Heart right ventricle (tissue), 16 donors: ENCODE data around the gene SLC39A6. TPM values are rescaled to one million over a fixed set of nuclear protein-coding genes. Genes with fewer than 3 reads are reported as not detected.

Source experiments
- ATAC-seq, 8 donors: fragments of 200-7000 bp; cut with Tn5 transposase; one replicate each; pipeline ENCODE4 v1.9.1; 2020; ENCODE audit warnings: mild to moderate bottlenecking in 8 of 8, moderate library complexity in 8 of 8, moderate number of reproducible peaks in 1 of 8
- DNase-seq, 2 donors: peaks; one replicate each; pipeline ENCODE4 v3.0.0-alpha.2; 2020
- H3K27ac ChIP-seq, 10 donors: fragments of 200-600 bp; sonication (generic) in 2 of 10; one replicate each; pipeline versions ENCODE4 v1.5.0 to v1.8.0; 2020 to 2022; ENCODE audit warnings: mild to moderate bottlenecking in 3 of 10
- H3K27me3 ChIP-seq, 7 donors: fragments of 200-600 bp; one replicate each; pipeline ENCODE4 v1.8.0; 2021 to 2022; ENCODE audit warnings: mild to moderate bottlenecking in 2 of 7
- H3K36me3 ChIP-seq, 9 donors: fragments of 200-600 bp; sonication (generic) in 1 of 9; one replicate each; pipeline versions ENCODE4 v1.5.0 to v1.8.0; 2020 to 2022; ENCODE audit warnings: mild to moderate bottlenecking in 2 of 9
- H3K4me1 ChIP-seq, 9 donors: fragments of 200-600 bp; sonication (generic) in 1 of 9; one replicate each; pipeline versions ENCODE4 v1.5.0 to v1.8.0; 2020 to 2022; ENCODE audit warnings: mild to moderate bottlenecking in 4 of 9
- H3K4me3 ChIP-seq, 10 donors: fragments of 200-600 bp; sonication (generic) in 2 of 10; one replicate each; pipeline versions ENCODE4 v1.5.0 to v1.8.0; 2020 to 2022; ENCODE audit warnings: mild to moderate bottlenecking in 7 of 10, moderate library complexity in 2 of 10
- H3K9me3 ChIP-seq, 11 donors: fragments of 200-600 bp in 10 of 11; sonication (generic) in 2 of 11; one replicate each; pipeline versions ENCODE4 v1.5.0 to v1.8.0; 2013 to 2022; ENCODE audit warnings: mild to moderate bottlenecking in 2 of 11, control low read depth in 1 of 11, moderate library complexity in 1 of 11
- CTCF ChIP-seq, 9 donors: fragments of 200-600 bp; sonication (generic) in 2 of 9; IDR thresholded peaks; one replicate each; pipeline versions ENCODE4 v1.5.0 to v1.8.0; 2021 to 2022; ENCODE audit warnings: antibody characterized with exemption in 9 of 9, mild to moderate bottlenecking in 5 of 9, moderate library complexity in 1 of 9
- WGBS, 2 donors: extraction: QIAGEN DNeasy Blood & Tissue Kit; methylation state at CpG; one replicate each; pipeline ENCODE4 v1.1.7; 2013; ENCODE audit warnings: inconsistent platforms in 1 of 2; 5-methylcytosine and 5-hydroxymethylcytosine counted together
- intact Hi-C, 10 donors: fragments of 100-400 bp; cut with DNase I; formaldehyde crosslinking; loops; one replicate each; pipeline versions ENCODE4 v1.11.1 to v1.14.2; 2022
- polyA plus RNA-seq, 2 donors: library from polyadenylated mRNA; stranded (reverse); fragments of 200-250 nt; gene quantifications; one replicate each; pipeline ENCODE4 v1.2.3, GENCODE V29; 2013
- total RNA-seq, 10 donors: library from RNA; stranded (reverse); fragmentation: NEBNext Ultra II Directional in 3 of 10; extraction: Animal tissue kit (Norgen Biotek cat#: 25700) in 3 of 10; gene quantifications; one replicate each; pipeline versions ENCODE4 v1.2.1 to v1.2.4, GENCODE V29; 2021 to 2023
- donor health status: Arrhythmogenic right ventricular cardiomyopathy.
- donor health status: ischemic (EF 13 %, LVEDD 7.1; RV severe dilation, severe dysfunction).
- donor health status: healthy with polysubstance abuse.
- donor health status: DM: no; HTN: yes; CAD: no.
- donor health status: DM: no; HTN: no; CAD: no.
- donor health status: ischemic (EF 25% LVEDD 6.9; RV normal size, moderate dysfunction).
- donor health status: ischemic (EF 25% LVEDD 5.7; RV mildly dilated, moderate dysfunction).
- donor health status: healthy.
- donor health status: DM: yes; HTN: yes; CAD: no.
- donor health status: Ischemic cardiomyopathy.
- donor health status: ischemic (EF 35%, LVEDD 5.7; RV mildly dilated, moderate dysfunction).
- donor health status: nonischemic (EF 11% LVEDD 7.7; RV severe dilation, severe dysfunction).
- donor health status: DM: yes; HTN: yes; CAD: no.
- donor health status: PGD.
- donor health status: ischemic (EF 29% LVEDD 5.4; RV normal size, mild dysfunction).
- donor health status: nonischemic (EF 23%, LVEDD 6.1; RV moderate dilation, normal function).

SLC39A6 gene
- total and polyA plus RNA-seq, 12 donors = 3.5 to 18.4 (median 12.7) TPM

- H3K9me3 ChIP-seq = peaks cover 0 to under 1% (median 0%) of the 10 kb centered on the region in 11 donors
- intact Hi-C loops = no loop called here
- H3K27ac ChIP-seq = no peak overlapping the region
- WGBS, 2 donors = 45 to 49% methylated on average over 2 of the region's 2 CpGs
- TF ChIP-seq CTCF (IDR thresholded peaks at IDR 0.05) = no peak
- H3K36me3 ChIP-seq = peaks cover 0 to 52% (median 10%) of the 10 kb centered on the region in 9 donors
- H3K27me3 ChIP-seq = no peaks in the 10 kb centered on the region
- no peaks in the 10 kb centered on the region for H3K4me1 ChIP-seq
- H3K4me3 ChIP-seq = no peak overlapping the region
- no peak for DNase-seq
- no peak for ATAC-seq
Observed at GRCh38 chr18:36108196-36108595, 20.9 kb downstream of the SLC39A6 start.

DNA sequence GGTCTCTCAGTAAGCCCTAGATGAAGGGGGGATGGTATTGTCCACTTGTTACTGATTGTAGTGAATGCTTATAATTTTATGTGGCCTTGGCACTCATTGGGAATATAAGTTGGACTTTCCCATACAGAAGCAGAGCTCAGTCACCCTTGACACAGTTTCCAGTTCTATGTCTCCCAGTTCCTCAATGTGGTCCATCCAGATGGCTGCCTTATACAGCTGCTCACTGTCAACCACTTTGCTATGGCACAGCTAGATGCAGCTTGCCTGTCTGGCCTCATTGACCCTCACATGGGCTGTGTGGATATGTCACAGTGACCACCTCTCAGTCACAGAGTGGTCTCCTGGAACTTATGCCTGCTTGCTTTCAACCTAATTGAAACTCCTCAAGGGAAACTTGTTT, 21.7 kb downstream of the SLC39A6 start:
- Histone ChIP-seq H3K36me3 (peaks cover 0 to 45% (median 10%) of the 10 kb centered on the region in 9 donors), H3K27me3 (no peaks in the 10 kb centered on the region), H3K27ac (no peak overlapping the region), H3K9me3 (peaks cover 0 to 8% (median 0%) of the 10 kb centered on the region in 11 donors), H3K4me3 (no peak overlapping the region), H3K4me1 (no peaks in the 10 kb centered on the region)
- no peak for ATAC-seq
- TF ChIP-seq CTCF (IDR thresholded peaks at IDR 0.05) = no peak
- no peak for DNase-seq
- intact Hi-C loops = no loop called here

DNA sequence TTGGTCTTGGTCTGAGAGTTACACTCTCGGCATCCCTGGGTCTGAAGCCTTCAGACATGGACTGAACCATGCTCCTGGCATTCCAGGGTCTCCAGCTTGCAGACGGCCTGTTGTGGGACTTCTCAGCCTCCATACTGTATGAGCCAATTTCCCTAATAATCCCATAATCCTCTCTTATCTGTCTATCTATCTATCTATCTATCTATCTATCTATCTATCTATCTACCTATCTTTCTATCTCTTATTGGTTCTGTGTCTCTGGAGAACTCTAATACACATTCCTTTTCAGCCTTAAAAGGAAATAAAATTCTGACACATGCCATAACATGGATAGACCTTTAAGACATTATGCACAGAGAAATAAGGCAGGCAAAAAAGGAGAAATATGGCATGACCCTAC, 24.4 kb downstream of the SLC39A6 start:
- H3K27me3 ChIP-seq = peaks cover 0 to 4% (median 0%) of the 10 kb centered on the region in 7 donors
- H3K4me1 ChIP-seq = no peaks in the 10 kb centered on the region
- DNase-seq (no peak), ATAC-seq (no peak)
- H3K36me3 ChIP-seq = peaks cover 0 to 17% (median 0%) of the 10 kb centered on the region in 9 donors
- no peak overlapping the region for H3K27ac ChIP-seq
- no peak overlapping the region for H3K4me3 ChIP-seq
- WGBS, 2 donors = 94 to 96% methylated on average over 2 of the region's 2 CpGs
- H3K9me3 ChIP-seq = peaks cover 0 to 18% (median 2%) of the 10 kb centered on the region in 11 donors
- TF ChIP-seq CTCF (IDR thresholded peaks at IDR 0.05) = no peak
- intact Hi-C loops = no loop called here

DNA sequence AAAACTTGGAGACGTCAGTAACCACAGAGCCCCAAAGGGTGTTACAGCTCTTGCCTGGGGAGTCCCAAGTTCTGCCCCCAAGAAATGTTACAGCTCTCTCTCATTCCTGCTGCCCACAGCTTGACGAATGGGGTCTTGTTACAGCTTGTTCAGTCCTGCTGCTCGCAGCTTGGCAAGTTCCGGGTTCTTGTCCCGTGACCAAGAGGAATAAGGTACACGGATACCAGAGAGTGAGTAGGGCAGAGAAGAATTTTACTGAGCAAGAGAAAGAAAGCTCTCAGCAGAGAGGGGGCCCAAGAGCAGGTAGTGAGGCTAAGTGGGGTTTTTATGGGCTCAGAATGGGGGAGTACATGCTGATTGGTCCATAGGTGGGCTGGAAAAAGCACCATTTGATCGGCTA, 27.2 kb downstream of the SLC39A6 start:
- Histone ChIP-seq H3K27me3 (peaks cover 0 to 4% (median 0%) of the 10 kb centered on the region in 7 donors), H3K4me3 (no peak overlapping the region), H3K36me3 (no peaks in the 10 kb centered on the region), H3K4me1 (no peaks in the 10 kb centered on the region), H3K9me3 (peaks cover 0 to 18% (median 2%) of the 10 kb centered on the region in 11 donors), H3K27ac (no peak overlapping the region)
- intact Hi-C loops = no loop called here
- DNase-seq (no peak), ATAC-seq (no peak)
- no peak for TF ChIP-seq CTCF (IDR thresholded peaks at IDR 0.05)
- 93 to 94% methylated on average over 7 of the region's 7 CpGs for WGBS, 2 donors
